HG02623 (cell line): ENCODE measurements around the gene TRIM56.
"Not testable (repeated sequence)": the region's sequence is repeated elsewhere in the genome, so short reads cannot be mapped to it uniquely, and the experiment has no call there.

Experiments used
- ATAC-seq: cut with Tn5 transposase; IDR thresholded peaks from one replicate; pipeline ENCODE4 v1.9.1; 2021; ENCODE audit warnings: moderate library complexity; ENCODE audit not compliant: unreplicated experiment

TRIM56 gene

GRCh38 chr7:101112233-101112632 lies 27.0 kb downstream of the TRIM56 start:
- ATAC-seq = no peak

GRCh38 chr7:101113140-101113539 lies 27.9 kb downstream of the TRIM56 start:
- ATAC-seq = not testable (repeated sequence)

GRCh38 chr7:101113836-101114235 lies 28.6 kb downstream of the TRIM56 start:
- no peak for ATAC-seq

- no peak for ATAC-seq
These were observed 29.2 kb downstream of the TRIM56 start for GRCh38 chr7:101114492-101114891.

- ATAC-seq = no peak
These were observed 29.9 kb downstream of the TRIM56 start for GRCh38 chr7:101115215-101115614.

GRCh38 chr7:101116898-101117297 lies 31.6 kb downstream of the TRIM56 start:
- no peak for ATAC-seq

GRCh38 chr7:101118856-101119255 lies 33.6 kb downstream of the TRIM56 start:
- ATAC-seq = no peak

- no peak for ATAC-seq
These were observed 34.6 kb downstream of the TRIM56 start for GRCh38 chr7:101119876-101120275.

- no peak for ATAC-seq
These were observed 35.0 kb downstream of the TRIM56 start for GRCh38 chr7:101120315-101120714.

- ATAC-seq = not testable (repeated sequence)
These were observed 36.3 kb downstream of the TRIM56 start for GRCh38 chr7:101121631-101121990.

GRCh38 chr7:101121991-101122932 lies 37.0 kb downstream of the TRIM56 start:
- no peak for ATAC-seq

GRCh38 chr7:101122933-101123702 lies 37.8 kb downstream of the TRIM56 start:
- no peak for ATAC-seq

- ATAC-seq = no peak
These were observed 38.4 kb downstream of the TRIM56 start for GRCh38 chr7:101123703-101124068.

GRCh38 chr7:101124376-101125056 lies 39.2 kb downstream of the TRIM56 start:
- no peak for ATAC-seq

GRCh38 chr7:101125989-101126650 lies 40.8 kb downstream of the TRIM56 start:
- no peak for ATAC-seq

GRCh38 chr7:101126651-101127459 lies 41.6 kb downstream of the TRIM56 start, which contains the start of gene SERPINE1:
Gene SERPINE1 (plus strand): TSS chr7:101127104. CDS start chr7:101128394, 1,290 bp downstream.
- ATAC-seq = no peak

- ATAC-seq = no peak
These were observed 42.3 kb downstream of the TRIM56 start for GRCh38 chr7:101127460-101128039.

- ATAC-seq = no peak
These were observed 43.0 kb downstream of the TRIM56 start for GRCh38 chr7:101128040-101128834.

- ATAC-seq = no peak
These were observed 44.4 kb downstream of the TRIM56 start for GRCh38 chr7:101129603-101130117.
